ENCODE data around the gene CROCC2. TPM values are rescaled to one million over a fixed set of nuclear protein-coding genes. Genes with fewer than 3 reads are reported as not detected.
A peak's percentile ranks its signal among the peaks of the same experiment; 100 is the strongest.

CROCC2 gene
- total and polyA plus RNA-seq, 7 donors = under 0.01 to 0.09 TPM; not detected in 5

DNA sequence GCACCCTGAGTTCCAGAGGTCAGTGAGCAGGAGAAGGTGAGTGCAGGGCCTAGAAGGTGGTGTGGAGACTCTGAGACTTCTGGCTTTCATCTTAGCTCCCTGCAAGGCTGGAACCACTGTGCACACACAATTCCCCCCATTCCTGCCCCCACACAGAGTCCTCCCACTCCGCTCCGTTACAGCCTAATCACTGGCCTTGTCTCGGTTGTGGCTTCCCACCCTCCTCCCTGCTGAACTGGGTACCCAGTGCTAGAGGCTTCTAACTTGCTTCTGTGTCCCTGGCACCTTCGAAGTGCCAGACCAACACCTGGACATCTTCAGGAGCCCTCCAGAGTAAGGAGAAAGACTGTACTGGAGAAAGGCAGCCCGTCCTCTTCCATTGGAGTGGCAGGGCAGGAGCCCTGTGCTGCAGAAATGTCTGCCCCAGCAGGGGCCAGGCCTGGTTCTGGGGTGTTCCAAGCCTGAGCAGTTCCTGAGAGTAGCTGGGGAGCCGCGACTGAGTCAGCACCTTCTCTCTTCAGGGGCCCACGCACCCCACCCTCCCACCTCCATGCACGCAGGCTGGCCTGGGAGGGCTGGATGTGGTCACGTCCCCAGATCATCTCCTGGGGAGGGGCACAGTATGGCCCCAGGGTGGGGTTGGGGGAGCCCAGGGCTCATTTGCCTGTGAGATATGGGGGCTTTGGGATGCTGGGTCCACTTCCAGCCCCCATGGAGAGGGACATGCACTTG, 23.4 kb downstream of the CROCC2 start:
- Histone ChIP-seq H3K4me1 (peaks cover 0 to 5% (median 0%) of the 10 kb centered on the region in 4 donors), H3K36me3 (no peaks in the 10 kb centered on the region), H3K4me3 (no peak overlapping the region), H3K9me3 (no peaks in the 10 kb centered on the region), H3K27me3 (peaks cover 0 to 9% (median 0%) of the 10 kb centered on the region in 3 donors), H3K27ac (no peak overlapping the region)
- WGBS, 2 donors = 75 to 84% methylated on average over 10 of the region's 10 CpGs
- TF ChIP-seq POLR2AphosphoS5 (IDR thresholded peaks at IDR 0.05) = no peak
- no peak for TF ChIP-seq EP300 (IDR thresholded peaks at IDR 0.05)
- no peak for TF ChIP-seq POLR2A (IDR thresholded peaks at IDR 0.05)
- TF ChIP-seq, protein P1, sequence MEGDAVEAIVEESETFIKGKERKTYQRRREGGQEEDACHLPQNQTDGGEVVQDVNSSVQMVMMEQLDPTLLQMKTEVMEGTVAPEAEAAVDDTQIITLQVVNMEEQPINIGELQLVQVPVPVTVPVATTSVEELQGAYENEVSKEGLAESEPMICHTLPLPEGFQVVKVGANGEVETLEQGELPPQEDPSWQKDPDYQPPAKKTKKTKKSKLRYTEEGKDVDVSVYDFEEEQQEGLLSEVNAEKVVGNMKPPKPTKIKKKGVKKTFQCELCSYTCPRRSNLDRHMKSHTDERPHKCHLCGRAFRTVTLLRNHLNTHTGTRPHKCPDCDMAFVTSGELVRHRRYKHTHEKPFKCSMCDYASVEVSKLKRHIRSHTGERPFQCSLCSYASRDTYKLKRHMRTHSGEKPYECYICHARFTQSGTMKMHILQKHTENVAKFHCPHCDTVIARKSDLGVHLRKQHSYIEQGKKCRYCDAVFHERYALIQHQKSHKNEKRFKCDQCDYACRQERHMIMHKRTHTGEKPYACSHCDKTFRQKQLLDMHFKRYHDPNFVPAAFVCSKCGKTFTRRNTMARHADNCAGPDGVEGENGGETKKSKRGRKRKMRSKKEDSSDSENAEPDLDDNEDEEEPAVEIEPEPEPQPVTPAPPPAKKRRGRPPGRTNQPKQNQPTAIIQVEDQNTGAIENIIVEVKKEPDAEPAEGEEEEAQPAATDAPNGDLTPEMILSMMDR (IDR thresholded peaks at IDR 0.05) = no peak
- peak; percentile 57 for DNase-seq
- intact Hi-C loops (cut with DNase I) = no loop called here

DNA sequence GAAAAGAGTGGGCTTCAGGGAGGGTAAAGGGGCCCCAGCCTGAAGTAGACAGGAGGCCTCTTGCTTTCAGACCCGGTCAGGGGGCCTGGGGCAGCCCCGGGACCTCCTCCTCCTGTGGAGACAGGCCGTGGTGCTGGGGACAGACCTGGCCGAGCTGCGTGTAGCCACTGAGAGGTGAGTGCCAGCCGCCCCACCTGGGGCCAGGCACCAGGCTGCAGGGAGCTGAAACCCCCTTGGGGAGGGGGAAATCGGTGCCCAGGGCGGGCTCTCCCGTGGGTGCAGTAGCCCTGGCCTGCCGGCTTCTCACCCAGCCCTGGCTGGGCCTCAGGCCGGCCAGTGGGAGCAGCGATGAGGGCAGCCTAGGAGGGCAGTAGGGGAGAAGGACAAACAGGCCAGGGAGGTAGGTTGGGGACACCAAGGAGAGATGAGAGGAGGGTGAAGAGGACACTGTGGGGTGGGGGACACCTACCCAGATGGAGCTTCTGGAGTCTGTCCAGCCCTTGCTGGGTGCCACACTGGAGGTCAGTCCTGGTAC, 24.0 kb downstream of the CROCC2 start:
- TF ChIP-seq, protein P1 (IDR thresholded peaks at IDR 0.05) = no peak
- TF ChIP-seq EP300 (IDR thresholded peaks at IDR 0.05) (no peak), POLR2AphosphoS5 (IDR thresholded peaks at IDR 0.05) (no peak), POLR2A (IDR thresholded peaks at IDR 0.05) (no peak)
- intact Hi-C loops (cut with DNase I) = no loop called here
- no peaks in the 10 kb centered on the region for H3K36me3 ChIP-seq
- no peak overlapping the region for H3K4me3 ChIP-seq
- H3K4me1 ChIP-seq = peaks cover 0 to 5% (median 0%) of the 10 kb centered on the region in 4 donors
- peaks cover 0 to 9% (median 0%) of the 10 kb centered on the region in 3 donors for H3K27me3 ChIP-seq
- DNase-seq = peak; percentile 36
- whole genome bisulfite sequencing, 2 donors = 79 to 89% methylated on average over 12 of the region's 12 CpGs
- H3K27ac ChIP-seq = no peak overlapping the region
- H3K9me3 ChIP-seq = no peaks in the 10 kb centered on the region

DNA sequence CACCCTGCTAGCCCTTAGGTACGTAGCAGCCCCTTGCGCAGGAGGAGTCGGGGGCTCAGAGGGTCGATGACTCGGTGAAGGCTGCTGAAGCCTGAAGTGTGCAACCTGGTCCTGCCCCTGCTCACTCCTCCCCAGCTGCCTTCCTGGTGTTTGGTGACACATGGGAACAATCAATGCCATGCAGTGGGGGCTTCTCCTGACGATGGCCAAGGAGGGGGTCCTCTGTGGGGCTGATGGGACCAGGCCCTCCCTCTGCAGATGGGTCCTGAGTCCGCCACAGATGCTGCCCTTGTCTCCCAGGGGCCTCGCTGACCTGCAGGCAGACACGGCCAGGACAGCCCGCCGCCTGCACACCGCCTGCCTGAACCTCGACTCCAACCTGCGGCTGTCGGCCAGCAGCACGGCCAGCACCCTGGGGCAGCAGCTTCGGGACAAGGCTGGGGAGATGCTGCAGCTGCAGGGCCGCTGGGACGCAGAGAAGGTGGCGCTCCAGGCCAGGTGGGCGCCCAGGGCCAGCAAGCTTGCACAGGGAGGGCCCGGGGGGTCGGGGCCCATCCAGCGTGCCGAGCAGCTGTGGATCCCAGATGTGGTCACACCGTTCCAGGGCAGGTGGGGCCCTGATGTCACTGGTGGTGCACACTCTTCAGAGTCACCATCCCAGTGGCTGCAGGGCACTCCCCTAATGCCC, 24.6 kb downstream of the CROCC2 start:
- H3K36me3 ChIP-seq = no peaks in the 10 kb centered on the region
- DNase-seq = peak; percentile 46
- no peaks in the 10 kb centered on the region for H3K9me3 ChIP-seq
- TF ChIP-seq POLR2AphosphoS5 (IDR thresholded peaks at IDR 0.05) = no peak
- no peak for TF ChIP-seq EP300 (IDR thresholded peaks at IDR 0.05)
- TF ChIP-seq, protein P1 (IDR thresholded peaks at IDR 0.05) = no peak
- TF ChIP-seq POLR2A (IDR thresholded peaks at IDR 0.05) = no peak
- H3K4me3 ChIP-seq = no peak overlapping the region
- no peak overlapping the region for H3K27ac ChIP-seq
- H3K4me1 ChIP-seq = peaks cover 0 to 5% (median 0%) of the 10 kb centered on the region in 4 donors
- intact Hi-C loops (cut with DNase I) = no loop called here
- 81 to 87% methylated on average over 26 of the region's 26 CpGs for WGBS, 2 donors
- peaks cover 0 to 9% (median 0%) of the 10 kb centered on the region in 3 donors for H3K27me3 ChIP-seq

DNA sequence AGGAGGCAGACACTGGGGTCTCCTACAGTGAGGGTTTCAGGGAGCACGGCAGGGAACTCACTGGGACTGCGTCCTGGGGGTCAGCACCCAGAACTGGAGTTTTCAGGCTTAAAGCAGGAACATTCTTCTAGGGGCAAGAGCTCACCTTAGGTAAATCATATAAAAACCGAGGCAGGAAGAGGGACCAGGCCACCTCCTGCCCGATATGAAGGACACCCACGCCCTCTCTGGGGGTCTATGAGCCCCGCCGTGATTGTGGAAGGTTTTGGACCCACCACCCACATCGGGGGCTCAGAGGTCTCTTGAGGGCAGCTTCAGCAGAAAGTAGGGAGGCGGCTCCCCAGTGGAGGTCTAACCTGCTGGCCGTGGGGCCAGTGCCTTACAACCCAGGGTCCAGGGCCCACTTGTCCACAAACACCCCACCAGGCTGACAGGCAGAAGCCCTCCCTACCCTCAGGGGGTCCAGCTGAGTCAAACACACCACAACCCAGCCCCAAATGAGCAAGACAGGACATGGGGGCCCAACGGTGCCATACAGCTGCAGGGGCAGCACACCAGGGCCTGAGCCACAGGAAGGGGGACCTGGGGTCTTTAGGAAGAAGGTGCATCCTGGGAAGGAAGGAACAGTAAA, 25.3 kb downstream of the CROCC2 start:
- peak; percentile 42 for DNase-seq
- 70 to 77% methylated on average over 11 of the region's 11 CpGs for WGBS, 2 donors
- Histone ChIP-seq H3K4me3 (no peak overlapping the region), H3K9me3 (no peaks in the 10 kb centered on the region), H3K27ac (no peak overlapping the region), H3K36me3 (no peaks in the 10 kb centered on the region), H3K27me3 (peaks cover 0 to 9% (median 0%) of the 10 kb centered on the region in 3 donors), H3K4me1 (peaks cover 0 to 3% (median 0%) of the 10 kb centered on the region in 4 donors)
- intact Hi-C loops (cut with DNase I) = no loop called here
- TF ChIP-seq POLR2AphosphoS5 (IDR thresholded peaks at IDR 0.05) = no peak
- TF ChIP-seq, protein P1 (IDR thresholded peaks at IDR 0.05) = no peak
- no peak for TF ChIP-seq EP300 (IDR thresholded peaks at IDR 0.05)
- no peak for TF ChIP-seq POLR2A (IDR thresholded peaks at IDR 0.05)

All from sigmoid colon (tissue), 7 donors.